Coronary artery (tissue), 2 donors: ENCODE data around the gene MTUS2.
A peak's percentile ranks its signal among the peaks of the same experiment; 100 is the strongest.

ENCODE experiments used
- DNase-seq: peaks from one replicate; pipeline ENCODE4 v3.0.0-alpha.2; 2017; ENCODE audit warnings: low spot score
- H3K27ac ChIP-seq, 2 donors: fragments of 200-600 bp; sonication (generic); one replicate each; pipeline ENCODE4 v1.5.1; 2016 to 2019
- H3K4me3 ChIP-seq: fragments of 200-600 bp; sonication (generic); 2 replicates; pipeline ENCODE4 v1.5.1; 2016; ENCODE audit warnings: mild to moderate bottlenecking, moderate library complexity
- CTCF ChIP-seq: fragments of 200-600 bp; sonication (generic); IDR thresholded peaks from one replicate; pipeline ENCODE4 v1.5.1; 2019; ENCODE audit warnings: antibody characterized with exemption

MTUS2 gene

GRCh38 chr13:29125191-29125933 lies 305.2 kb downstream of the MTUS2 start:
- DNase-seq: no peak
- H3K4me3 ChIP-seq: peak overlapping the region; percentile 31
- H3K27ac ChIP-seq: peak overlapping the region; percentile 6 to 23
- no peak for TF ChIP-seq CTCF

GRCh38 chr13:29125934-29126424 lies 305.8 kb downstream of the MTUS2 start:
- Histone ChIP-seq H3K4me3 (peak overlapping the region; percentile 31), H3K27ac (peak overlapping the region; percentile 6 to 23)
- DNase-seq: no peak
- TF ChIP-seq CTCF: no peak

GRCh38 chr13:29129616-29130015 lies 309.5 kb downstream of the MTUS2 start:
- DNase-seq: no peak
- H3K27ac ChIP-seq: peak overlapping the region; percentile 5 to 52
- no peak for TF ChIP-seq CTCF
- H3K4me3 ChIP-seq: no peak overlapping the region

GRCh38 chr13:29131159-29131558 lies 311.0 kb downstream of the MTUS2 start:
- H3K4me3 ChIP-seq: no peak overlapping the region
- H3K27ac ChIP-seq: peak overlapping the region in 1 of 2 donors; percentile 16
- DNase-seq: no peak
- TF ChIP-seq CTCF: no peak

- Histone ChIP-seq H3K4me3 (no peak overlapping the region), H3K27ac (peak overlapping the region in 1 of 2 donors; percentile 16)
- no peak for TF ChIP-seq CTCF
- DNase-seq: no peak
These were observed 311.9 kb downstream of the MTUS2 start for GRCh38 chr13:29131881-29132668.

- Histone ChIP-seq H3K4me3 (no peak overlapping the region), H3K27ac (no peak overlapping the region)
- TF ChIP-seq CTCF: no peak
- DNase-seq: no peak
These were observed 316.2 kb downstream of the MTUS2 start for GRCh38 chr13:29136341-29136740.
